Femur (tissue), 1 donor: Measurements from ENCODE around the gene UBC.
"Not testable (repeated sequence)": the region's sequence is repeated elsewhere in the genome, so short reads cannot be mapped to it uniquely, and the experiment has no call there.

Experiments
- DNase-seq: peaks from one replicate; pipeline ENCODE4 v3.0.0-alpha.2; 2017

Gene UBC

DNA sequence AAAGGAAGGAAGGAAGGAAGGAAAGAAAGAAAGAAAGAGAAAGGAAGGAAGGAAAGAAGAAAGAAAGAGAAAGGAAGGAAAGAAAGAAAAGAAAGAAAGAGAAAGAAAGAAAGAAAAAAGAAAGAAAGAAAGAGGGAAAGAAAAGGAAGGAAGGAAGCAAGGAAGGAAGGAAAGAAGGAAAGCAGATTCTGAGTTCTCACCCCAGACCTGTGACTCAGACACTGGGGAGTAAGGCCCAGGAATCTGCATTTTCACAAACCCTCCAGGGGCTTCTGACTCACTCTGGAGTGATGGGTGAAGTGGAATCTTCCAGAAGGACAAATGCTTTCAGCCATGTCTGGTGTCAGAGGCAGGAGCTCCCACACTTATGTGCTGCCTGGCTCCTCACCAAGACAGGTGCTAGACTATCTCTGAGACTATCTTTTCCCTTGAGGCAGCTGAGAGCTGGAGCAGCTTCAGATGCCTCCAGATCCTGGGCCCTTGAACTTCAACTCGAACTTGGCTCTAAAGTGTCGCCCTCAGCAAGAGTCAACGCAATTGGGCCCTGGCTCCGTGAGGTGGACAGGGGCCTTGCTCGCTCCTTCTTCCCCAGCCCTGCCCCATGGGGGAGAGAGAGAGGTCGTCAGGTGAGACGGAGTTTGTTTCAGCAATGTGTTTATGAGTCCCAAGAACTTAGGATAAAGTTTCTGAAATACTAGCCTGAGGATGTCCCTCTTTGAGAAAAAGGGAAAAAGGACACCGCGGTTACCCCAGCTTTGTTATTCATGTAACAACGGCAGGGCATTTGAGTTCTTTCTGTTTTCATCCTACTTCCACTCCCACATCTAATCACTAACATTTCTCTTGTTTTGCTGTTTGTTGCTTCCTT is 31.0 kb downstream of the UBC start:
- no peak for DNase-seq

DNA sequence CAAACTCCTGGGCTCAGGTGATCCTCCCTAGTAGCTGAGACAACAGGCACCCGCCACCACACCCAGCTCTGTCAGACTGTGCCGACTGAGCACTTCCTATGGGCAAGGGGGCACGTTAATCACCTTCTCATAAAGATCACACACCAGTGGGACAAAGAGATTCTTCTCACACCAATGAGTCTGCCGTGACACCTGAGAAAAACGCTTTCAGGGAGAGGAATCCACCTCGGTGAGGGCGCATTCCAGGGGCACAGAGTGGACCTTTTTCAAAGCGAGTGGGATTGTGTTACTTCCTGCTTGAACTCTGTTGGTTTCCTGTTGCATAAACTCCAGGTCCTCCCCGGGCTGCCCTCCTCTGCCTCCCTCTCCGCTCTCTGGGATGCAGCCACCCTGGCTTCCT is 33.3 kb downstream of the UBC start:
- no peak for DNase-seq

DNA sequence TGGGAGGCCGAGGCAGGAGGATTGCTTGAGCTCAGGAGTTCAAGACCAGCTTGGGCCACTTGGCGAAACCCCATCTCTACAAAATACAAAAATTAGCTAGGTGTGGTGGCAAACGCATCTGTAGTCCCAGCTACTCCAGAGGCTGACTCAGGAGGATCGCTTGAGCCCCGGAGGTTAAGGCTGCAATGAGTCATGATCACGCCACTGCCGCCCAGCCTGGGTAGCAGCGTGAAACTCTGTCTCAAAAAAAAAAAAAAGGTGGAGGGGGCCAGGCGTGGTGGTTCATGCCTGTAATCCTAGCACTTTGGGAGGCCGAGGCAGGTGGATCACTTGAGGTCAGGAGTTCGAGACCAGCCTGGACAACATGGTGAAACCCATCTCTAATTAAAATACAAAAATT is 34.1 kb downstream of the UBC start:
- not testable (repeated sequence) for DNase-seq

DNA sequence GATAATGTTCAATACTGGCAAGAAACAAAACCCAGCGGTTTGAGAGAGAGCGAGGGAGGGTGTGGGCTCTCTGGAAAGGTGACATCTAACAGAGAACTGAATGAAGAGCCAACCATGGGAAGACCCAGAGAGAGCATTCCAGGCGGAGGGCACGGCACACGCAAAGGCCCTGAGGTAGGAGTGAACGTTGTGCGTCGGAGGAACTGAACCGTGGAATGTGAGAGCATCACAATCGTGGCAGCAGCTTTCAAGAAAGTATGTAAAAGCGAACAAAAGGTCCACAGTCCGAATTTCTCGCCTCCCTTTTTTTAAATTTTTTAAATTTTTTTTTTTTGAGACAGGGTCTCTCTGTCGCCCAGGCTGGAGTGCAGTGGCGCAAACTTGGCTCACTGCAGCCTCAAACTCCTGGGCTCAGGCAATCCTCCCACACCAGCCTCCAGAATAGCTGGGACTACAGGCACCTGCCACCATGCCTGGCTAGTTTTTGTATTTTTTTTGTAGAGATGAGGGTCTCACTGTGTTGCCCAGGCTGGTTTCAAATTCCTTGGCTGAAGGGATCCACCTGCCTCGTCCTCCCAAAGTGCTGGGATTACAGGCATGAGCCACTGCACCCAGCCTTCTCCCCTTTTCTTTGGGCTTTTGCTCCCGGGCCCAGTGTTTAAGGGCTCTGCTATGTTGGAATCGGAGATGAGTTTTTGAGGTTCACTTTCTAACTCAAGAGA is 35.5 kb downstream of the UBC start:
- DNase-seq: no peak

DNA sequence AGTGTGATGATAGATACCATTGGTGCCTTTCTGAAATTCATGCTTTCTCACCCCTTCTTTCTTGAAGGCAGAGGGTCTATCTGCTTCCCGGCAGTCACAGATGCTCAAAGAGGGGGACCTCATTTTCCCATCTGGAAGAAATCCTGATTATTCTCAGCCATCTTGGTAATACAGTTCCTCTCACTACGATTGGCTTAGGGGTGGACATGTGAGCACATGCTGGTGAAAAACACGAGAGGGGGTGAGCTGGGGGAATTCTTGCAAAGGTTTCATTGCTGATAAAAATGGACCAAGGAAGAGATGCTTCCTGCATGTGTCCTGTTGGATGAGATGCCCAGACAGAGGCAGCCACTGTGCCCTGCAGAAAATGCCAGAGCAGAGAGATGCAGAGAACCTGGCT is 37.0 kb downstream of the UBC start:
- DNase-seq: no peak

DNA sequence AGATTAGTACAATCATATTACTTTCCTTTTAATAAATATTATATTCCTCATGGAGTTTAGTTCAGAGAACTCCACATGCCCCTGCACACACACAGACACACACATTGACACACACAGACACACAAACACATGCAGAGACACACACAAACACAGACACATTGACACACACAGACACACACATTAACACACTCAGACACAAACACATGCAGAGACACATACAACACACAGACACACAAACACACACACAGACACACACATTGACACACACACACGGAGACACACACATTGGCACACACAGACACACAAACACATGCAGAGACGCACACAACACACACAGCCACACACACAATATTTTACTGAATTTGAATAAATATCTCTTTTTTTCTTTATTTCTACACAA is 38.3 kb downstream of the UBC start:
- DNase-seq: no peak

DNA sequence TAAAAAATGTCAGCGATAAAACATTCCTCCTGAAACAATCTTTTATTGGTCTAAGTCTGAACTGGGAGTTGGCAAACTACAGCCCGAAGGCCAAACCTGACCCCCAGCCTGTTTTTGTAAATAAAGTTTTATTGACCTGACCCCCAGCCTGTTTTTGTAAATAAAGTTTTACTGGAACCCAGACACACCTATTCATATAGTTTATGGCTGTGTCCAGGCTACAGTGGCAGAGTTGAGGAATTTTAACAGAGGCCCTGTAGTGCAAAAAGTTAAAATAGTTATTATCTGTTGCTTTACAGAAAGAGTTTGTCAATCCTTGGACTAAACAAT is 38.7 kb downstream of the UBC start:
- no peak for DNase-seq

DNA sequence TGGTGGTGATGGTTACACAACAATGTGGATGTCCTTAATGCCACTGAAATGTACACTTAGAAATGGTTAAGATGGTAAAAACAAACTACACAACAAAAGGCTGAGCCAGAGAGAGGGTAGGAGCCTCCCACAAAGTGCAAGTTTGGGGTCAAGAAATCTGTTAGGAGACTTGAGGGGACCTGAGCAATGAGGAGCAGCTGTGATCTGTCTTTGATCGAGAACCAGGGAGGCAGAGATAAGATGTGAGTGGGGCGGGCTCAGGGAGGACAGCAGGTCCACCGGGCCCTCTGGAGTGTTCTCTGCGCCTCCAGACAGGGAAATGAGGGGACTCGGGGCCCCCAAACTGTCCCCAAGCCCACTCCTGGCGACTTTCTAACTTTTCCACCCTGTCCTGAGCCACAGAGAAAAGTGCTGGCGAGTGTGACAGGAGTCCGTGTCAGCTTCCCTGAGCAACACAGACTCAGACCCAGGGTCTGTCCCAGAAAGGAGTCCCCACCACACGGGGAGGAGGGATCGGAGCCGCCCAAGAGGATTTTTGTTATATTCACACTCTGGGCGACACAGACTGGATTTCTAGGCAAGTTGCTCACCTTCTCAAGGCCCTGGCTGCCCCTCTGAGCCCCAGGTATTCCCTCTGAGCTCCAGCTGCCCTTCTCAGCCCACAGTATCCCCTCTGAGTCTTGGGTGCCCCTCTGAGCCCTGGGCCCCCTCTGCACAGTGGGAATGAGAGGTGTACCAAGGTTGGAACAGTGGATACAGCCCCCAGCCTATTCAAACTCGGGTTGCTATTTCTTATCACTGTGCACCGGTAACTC is 39.3 kb downstream of the UBC start:
- DNase-seq: no peak

DNA sequence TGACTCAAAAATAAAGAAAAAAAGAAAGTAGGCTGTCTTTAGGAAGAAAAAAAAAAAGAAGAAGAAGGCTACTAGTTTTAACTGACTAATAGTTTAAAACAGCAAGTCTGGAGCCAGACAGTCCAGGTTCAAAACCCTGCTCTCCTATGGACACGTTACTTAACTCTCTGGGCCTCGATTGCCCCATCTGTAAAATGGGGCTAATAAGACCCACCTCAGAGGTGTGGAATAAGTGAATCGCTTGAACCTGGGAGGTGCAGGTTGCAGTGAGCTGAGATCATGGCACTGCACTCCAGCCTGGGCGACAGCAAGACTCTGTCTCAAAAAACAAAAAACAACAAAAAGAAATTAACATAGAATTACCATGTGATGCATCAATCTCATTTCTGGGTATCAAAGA is 40.3 kb downstream of the UBC start:
- no peak for DNase-seq

DNA sequence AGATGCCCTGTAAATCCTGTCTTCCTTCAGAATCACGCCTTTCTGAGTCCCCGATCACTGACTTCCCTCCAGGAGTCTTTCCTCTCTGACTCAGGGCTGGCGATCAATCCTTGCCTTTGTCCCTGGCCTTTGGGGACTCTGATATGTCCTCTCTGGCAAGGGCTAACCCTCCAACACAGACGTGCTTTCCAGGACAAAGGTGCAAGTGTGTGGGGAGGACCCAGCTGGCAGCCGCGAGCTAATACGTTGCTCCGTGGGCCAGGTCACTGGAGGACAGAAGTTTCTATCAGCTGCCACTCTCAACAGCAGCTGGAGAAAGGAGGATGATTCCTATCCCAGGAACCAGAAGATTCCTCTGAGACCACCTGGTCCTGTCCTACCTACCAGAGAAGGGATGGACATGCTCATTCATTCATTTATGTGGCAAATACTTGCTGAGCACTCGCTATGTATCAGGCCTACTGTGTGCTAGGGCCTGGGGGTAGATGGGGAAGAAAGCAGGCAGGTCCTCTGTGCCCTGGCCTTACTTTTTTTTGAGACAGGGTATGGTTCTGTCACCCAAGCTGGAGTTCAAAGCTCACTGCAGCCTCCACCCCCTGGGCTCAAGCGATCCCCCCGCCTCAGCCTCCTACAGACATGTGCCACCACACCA is 42.3 kb downstream of the UBC start:
- no peak for DNase-seq

DNA sequence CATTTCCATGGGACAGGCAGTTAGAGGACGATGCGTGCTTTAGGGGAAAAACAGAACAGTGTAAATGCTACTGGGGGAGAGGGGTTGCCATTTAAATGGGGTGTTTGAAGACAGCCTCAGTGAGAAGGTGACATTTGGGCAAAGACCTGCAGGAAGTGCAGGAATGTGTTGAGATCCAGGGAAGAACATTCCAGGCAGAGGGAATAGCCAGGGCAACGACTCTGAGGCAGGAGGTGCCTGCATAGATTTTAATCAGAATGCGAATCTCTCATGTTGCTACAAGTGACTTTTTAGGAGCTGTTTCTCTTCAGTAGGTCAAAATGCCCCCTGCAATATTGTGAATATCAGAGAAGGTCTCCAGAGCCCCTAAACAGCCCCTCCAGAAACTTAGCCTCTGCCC is 43.2 kb downstream of the UBC start:
- DNase-seq: no peak

DNA sequence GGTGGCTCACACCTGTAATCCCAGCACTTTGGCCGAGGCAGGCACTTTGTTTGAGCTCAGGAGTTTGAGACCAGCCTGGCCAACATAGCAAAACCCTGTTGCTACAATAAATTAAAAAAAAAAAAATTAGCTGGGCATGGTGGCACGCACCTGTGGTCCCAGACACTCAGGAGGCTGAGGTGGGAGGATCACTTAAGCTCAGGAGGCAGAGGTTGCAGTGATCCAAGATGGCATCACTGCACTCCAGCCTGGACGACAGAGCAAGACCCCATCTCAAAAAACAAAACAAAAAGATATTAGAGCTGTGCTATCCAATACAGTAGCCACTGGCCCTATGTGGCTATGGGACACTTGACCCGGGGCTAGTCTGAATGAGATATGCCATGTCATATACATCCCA is 43.9 kb downstream of the UBC start:
- no peak for DNase-seq

DNA sequence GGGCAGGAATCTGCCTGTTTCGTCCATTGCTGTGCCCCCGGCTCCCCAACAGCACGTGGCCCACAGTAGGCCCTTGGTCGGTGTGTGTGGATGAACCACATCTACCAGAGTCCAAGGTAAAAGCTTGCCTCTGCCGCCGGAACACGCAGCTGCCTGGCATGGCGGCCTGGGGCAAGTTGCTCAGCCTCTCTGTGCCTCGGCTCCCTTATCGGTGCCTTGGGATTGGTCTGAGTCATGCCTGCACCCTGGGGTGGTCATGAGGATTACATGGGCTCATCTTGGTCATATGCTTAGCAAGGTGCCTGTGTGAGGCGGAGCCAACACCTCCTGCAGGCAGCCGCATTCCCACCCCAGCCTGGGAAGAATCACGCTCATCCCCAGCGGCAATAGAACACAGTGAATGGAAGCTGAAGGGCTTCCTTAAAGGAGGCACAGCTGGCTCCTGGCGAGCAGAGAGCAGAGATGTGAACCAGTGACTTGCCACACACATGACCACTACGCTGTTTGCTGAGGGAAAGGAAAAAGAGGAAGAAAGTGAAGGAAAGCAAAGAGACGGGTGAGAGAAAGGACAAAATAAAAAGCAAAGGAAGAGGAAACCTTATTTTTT is 45.3 kb downstream of the UBC start:
- DNase-seq: no peak

DNA sequence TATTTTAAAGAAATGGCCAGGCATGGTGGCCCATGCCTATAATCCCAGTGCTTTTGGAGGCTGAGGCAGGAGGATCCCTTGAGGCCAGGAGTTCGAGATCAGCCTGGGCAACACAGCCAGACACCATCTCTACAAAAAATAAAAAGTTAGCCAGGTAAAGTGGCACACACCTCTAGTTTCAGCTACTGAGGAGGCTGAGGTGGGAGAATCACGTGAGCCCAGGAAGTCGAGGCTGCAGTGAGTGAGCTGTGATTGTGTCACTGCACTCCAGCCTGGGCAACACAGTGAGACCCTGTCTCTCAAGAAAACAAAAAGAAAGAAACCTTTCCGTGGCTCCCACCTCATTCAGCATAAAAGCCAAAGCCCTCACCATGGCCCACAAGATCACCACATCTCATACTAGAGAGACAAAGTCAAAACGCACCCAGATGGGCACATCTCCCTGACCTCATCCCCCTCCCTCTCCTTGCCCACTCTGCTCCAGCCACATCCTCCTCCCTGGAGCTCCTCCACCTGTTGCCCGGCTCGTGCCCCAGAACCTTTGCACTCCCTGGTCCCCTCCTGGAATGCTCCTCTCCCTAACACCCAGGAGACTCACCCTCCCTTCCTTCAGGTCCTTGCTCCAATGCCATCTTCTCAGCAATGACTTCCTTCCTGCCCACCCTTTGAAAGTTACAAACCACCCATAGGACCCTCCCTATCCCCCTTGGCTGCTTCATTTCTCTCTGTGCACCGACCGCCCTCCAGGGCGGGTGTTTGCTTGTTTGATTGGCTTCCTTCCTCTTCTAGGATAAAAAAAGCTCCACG is 46.0 kb downstream of the UBC start:
- no peak for DNase-seq

DNA sequence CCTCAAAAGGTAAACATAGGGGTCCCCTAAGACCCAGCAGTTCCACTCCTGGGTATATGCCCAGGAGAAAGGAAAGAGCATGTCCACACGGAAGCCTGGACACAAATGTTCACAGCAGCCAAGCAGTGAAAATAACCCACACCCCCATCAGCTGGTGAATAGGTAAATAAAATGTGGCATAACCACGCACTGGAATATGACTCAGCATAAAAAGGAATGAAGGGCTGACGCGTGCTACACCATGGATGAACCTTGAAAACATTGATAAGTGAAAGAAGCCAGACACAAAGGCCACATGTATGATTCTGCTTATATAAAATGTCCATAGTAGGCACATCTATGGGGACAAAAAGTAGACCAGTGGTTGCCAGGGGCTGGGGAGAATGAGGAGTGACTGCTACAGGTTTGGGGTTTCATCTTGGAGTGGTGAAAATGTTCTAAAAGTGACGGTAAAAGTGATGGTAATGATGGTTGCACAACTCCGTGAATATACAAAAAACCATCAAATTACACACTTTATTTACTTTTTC is 47.0 kb downstream of the UBC start:
- DNase-seq: no peak

DNA sequence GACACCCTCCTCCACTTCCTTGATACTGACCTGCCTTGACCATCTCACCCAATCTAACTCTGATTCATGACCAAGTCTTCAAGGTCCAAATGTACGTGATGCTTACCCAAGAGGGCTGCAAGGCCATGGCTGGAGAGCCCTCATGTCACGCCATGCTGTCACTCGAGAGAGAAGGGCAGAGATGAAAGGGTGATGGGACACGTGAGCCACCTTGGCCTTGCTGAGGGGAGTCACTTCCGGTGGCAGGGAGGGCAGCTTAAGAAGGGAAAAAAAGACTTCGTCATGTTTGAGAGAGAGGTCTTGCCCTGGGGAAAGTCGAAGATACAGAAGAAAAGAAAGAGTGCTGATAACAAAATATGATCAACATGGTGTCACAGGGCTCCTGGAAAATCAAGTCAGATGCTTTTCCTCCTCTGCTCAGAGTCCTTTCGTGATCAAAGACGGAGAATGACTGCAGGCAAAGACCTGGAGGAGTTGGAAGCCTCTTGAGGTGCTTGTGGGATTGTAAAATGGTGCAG is 47.5 kb downstream of the UBC start:
- no peak for DNase-seq

DNA sequence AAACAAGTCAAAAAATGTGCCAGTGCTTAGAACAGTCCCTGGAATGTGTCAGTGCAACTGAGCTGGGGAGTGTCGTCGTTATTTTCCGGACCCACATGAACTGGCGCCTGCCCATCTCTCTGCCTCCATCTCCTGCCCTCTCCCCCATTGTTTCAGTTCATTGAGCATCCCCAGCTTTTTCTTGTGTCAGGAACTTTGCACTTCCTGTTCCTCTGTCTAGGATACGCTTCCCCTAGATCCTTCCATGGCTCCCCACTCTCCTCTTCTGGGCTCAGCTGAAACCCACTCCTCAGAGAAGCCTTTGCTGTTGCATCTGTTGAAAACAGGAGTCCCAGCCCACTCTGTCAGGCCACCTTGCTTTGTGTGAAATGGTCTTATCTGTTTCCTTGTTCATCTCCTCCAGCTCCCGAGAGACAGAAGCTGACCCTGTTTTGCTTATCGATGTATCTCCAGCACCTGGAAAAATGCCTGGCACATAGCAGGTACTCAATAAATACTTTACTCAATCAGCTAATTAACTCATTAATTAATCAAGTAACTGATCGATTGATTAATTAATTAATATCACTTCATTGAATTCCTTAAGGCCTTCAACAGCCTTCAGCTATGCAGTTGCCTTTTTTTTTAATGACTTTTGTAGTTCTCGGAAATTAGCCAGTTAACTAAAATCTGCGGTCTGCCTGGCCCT is 48.1 kb downstream of the UBC start:
- no peak for DNase-seq

DNA sequence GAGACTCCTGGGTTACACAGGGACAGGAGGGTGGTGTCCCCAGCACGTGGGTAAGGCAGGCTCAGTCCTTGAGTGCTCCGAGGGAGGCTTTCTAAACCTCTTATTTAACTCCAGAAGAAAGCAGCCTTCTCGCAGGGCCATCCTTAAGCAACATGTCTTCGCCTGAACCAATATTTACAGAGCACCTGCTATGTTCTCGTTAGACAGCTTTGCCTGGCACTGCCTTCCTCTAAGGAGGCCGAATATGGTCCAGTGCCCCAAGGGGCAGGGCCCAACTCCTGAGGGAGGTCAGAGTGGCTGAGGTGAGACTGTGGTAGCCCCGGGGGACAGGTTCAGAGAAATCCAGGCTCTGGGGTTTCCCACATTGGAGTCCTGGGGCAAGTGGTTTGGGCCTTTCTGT is 48.7 kb downstream of the UBC start:
- no peak for DNase-seq

DNA sequence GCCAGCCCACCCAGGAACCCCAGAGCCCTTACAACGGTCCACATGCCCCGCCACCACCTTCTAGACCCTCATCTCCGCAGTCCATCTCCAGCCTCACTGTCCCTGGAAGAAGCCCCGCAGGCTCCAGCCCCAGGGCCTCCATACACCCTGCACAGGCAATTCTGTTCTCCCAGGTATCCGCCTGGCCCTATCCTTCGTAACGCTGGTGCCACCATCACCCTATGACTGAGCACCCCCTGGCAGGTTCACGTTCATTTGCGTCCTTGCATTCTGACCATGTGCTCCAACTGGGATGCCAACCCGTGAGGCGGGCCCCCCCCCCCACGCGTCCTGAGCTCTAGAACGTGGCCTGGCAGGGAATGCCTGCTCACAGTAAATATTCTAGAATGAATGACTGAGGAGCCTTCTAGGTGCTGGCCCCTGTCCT is 50.1 kb downstream of the UBC start:
- no peak for DNase-seq

DNA sequence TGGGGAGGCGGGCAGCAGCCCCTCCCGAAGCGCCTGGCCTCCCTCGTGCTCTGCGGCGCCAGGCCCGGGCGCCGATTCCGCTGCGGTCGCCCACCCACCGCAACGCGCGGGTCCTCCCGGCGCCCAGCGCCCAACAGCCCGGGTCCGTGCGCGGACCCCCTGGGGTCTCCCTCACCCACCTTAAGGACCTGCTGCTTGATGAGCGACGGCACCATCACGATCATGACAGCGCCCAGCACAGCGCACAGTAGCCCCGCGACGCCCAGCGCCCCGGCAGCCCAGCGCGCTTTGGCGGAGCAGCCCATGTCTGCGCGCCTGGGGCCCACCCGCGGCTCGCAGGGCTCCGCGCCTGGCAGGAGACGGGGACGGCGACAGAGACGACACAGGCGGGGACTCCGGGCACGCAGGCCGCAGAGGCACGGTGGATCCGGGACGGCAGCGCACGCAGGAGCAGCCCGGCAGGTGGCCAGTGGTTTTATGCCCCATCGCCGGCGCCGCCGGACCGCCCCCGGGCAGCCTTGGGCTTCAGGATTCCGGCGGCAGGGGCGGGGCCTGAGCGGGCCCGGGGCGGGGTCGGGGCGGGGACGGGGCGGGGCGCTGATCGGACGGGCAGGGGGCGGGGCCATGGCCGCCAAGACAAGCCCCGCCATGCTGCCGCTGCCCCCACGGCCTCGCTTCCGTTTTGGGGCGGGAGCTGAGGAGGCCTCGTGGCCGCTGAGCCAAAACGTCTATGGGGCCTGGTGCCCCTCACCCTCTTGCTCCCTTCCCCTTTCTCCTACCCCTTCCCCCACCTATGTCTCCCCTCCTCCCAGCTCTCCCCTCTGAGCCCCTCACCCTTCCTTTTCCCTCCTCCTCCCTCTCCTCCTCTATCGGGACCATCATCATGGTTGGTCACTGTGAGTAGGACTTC is 50.8 kb downstream of the UBC start, which contains the start of gene SCARB1:
TSS of gene SCARB1 (minus strand) at position 449 of the 910 bp plus-strand sequence. CDS start at position 305, 144 bp downstream.
- DNase-seq: peak; percentile 94
